H1 (cell line): ENCODE results near the gene VCX2. TPM values are rescaled to one million over a fixed set of nuclear protein-coding genes. Genes with fewer than 3 reads are reported as not detected.

Experiments used
- CTCF ChIA-PET: fragments of 300-600 bp; sonication (Branson Sonifier 250); formaldehyde crosslinking; loops from one replicate; lab custom pipeline; 2021; ENCODE audit not compliant: partially characterized antibody; lab: Charles Lee
- POLR2A ChIA-PET: fragments of 300-600 bp; sonication (Branson Sonifier 250); formaldehyde crosslinking; loops from one replicate; lab custom pipeline; 2021; ENCODE audit warnings: inconsistent platforms; ENCODE audit not compliant: partially characterized antibody; lab: Charles Lee
- DNase-seq, 2 experiments: peaks; one replicate each; pipeline versions ENCODE4 v3.0.0 to v3.0.0-alpha.2; 2010 to 2022; ENCODE audit warnings: low spot score in 2 of 2, low read depth in 1 of 2, mixed read lengths in 1 of 2
- FAIRE-seq: peaks from 2 replicates; lab custom pipeline; 2011; peaks lifted over from hg19 to GRCh38; lab: Jason Lieb, UNC
- H2AFZ ChIP-seq: 2 replicates; pipeline ENCODE4 v1.8.1; 2012; ENCODE audit warnings: low read length, inconsistent platforms
- H2AK5ac ChIP-seq: 2 replicates; pipeline ENCODE4 v1.6.1; 2013; ENCODE audit warnings: low read depth, low read length
- H2BK120ac ChIP-seq: replicated peaks from 2 replicates; pipeline ENCODE3; 2013; ENCODE audit warnings: low read depth, low read length, inconsistent platforms
- H2BK12ac ChIP-seq: 2 replicates; pipeline ENCODE4 v1.6.1; 2013; ENCODE audit warnings: low read depth, low read length
- H2BK15ac ChIP-seq: 2 replicates; pipeline ENCODE4 v1.6.1; 2013; ENCODE audit warnings: low read length
- H2BK20ac ChIP-seq: 2 replicates; pipeline ENCODE4 v1.6.1; 2013; ENCODE audit warnings: low read length
- H2BK5ac ChIP-seq: 2 replicates; pipeline ENCODE4 v1.6.1; 2013; ENCODE audit warnings: low read depth, low read length
- H3K14ac ChIP-seq: 2 replicates; pipeline ENCODE4 v1.6.1; 2013; ENCODE audit warnings: inconsistent platforms; ENCODE audit not compliant: insufficient read length
- H3K18ac ChIP-seq: 2 replicates; pipeline ENCODE4 v1.6.1; 2013; ENCODE audit warnings: low read length; ENCODE audit errors: extremely low read depth
- H3K23ac ChIP-seq: 2 replicates; pipeline ENCODE4 v1.6.1; 2013; ENCODE audit warnings: inconsistent platforms; ENCODE audit not compliant: insufficient read length
- H3K23me2 ChIP-seq: 2 replicates; pipeline ENCODE4 v1.6.1; 2013; ENCODE audit warnings: low read depth, low read length
- H3K27ac ChIP-seq: 2 replicates; pipeline ENCODE4 v1.6.1; 2011; ENCODE audit warnings: low read depth, low read length, inconsistent platforms
- H3K27me3 ChIP-seq, 4 experiments: replicated peaks in 1 of 4; 1 replicate in 1 of 4; 2 replicates in 3 of 4; pipeline versions ENCODE4 v1.6.1 to v1.8.1; 2011 to 2013; ENCODE audit warnings: low read length in 3 of 4, mild to moderate bottlenecking in 3 of 4, inconsistent platforms in 2 of 4, mixed read lengths in 2 of 4, moderate library complexity in 1 of 4; ENCODE audit not compliant: control insufficient read depth in 3 of 4, insufficient read depth in 3 of 4; ENCODE audit errors: extremely low read depth in 1 of 4
- H3K36me3 ChIP-seq, 4 experiments: 2 replicates each; pipeline versions ENCODE4 v1.6.1 to v1.8.1; 2011 to 2013; ENCODE audit warnings: mild to moderate bottlenecking in 4 of 4, low read length in 3 of 4, moderate library complexity in 2 of 4, control low read depth in 1 of 4, inconsistent platforms in 1 of 4; ENCODE audit not compliant: insufficient read depth in 4 of 4, control insufficient read depth in 2 of 4
- H3K4ac ChIP-seq: replicated peaks from 2 replicates; pipeline ENCODE3; 2013; ENCODE audit warnings: low read length, low read depth, mixed read lengths, inconsistent platforms; ENCODE audit not compliant: insufficient read length
- H3K4me1 ChIP-seq, 4 experiments: replicated peaks in 1 of 4; 1 replicate in 1 of 4; 2 replicates in 3 of 4; pipeline versions ENCODE4 v1.6.1 to v1.8.1; 2011 to 2013; ENCODE audit warnings: low read length in 3 of 4, inconsistent platforms in 2 of 4, mixed read lengths in 1 of 4; ENCODE audit not compliant: insufficient read depth in 4 of 4, control insufficient read depth in 3 of 4
- H3K4me2 ChIP-seq, 2 experiments: 2 replicates each; pipeline versions ENCODE4 v1.6.1 to v1.8.1; 2011 to 2013; ENCODE audit warnings: low read depth in 2 of 2, low read length in 2 of 2, control low read depth in 1 of 2, inconsistent platforms in 1 of 2, mild to moderate bottlenecking in 1 of 2; ENCODE audit not compliant: insufficient read depth in 1 of 2
- H3K4me3 ChIP-seq, 4 experiments: fragments of 200-600, 300-600 bp in 1 of 4; sonication (generic), shearing (Covaris generic), sonication (Bioruptor Twin) in 1 of 4; 2 replicates each; pipeline versions ENCODE4 v1.5.1 to v1.8.1; 2011 to 2016; ENCODE audit warnings: low read length in 4 of 4, low read depth in 3 of 4, control low read depth in 2 of 4, inconsistent platforms in 2 of 4, mild to moderate bottlenecking in 2 of 4, mixed read lengths in 1 of 4, moderate library complexity in 1 of 4; ENCODE audit not compliant: insufficient read depth in 2 of 4; ENCODE audit errors: extremely low read depth in 1 of 4
- H3K56ac ChIP-seq: replicated peaks from 2 replicates; pipeline ENCODE3; 2013; ENCODE audit warnings: low read depth, mild to moderate bottlenecking, mixed read lengths, low read length, inconsistent platforms; ENCODE audit not compliant: insufficient read length
- H3K79me1 ChIP-seq: 2 replicates; pipeline ENCODE4 v1.6.1; 2013; ENCODE audit warnings: low read depth, low read length, control low read depth
- H3K79me2 ChIP-seq, 2 experiments: 2 replicates each; pipeline versions ENCODE4 v1.6.1 to v1.8.1; 2012 to 2013; ENCODE audit warnings: low read length in 2 of 2, mild to moderate bottlenecking in 2 of 2, inconsistent platforms in 1 of 2; ENCODE audit not compliant: insufficient read depth in 2 of 2, control insufficient read depth in 1 of 2
- H3K9ac ChIP-seq, 4 experiments: replicated peaks in 1 of 4; 1 replicate in 1 of 4; 2 replicates in 3 of 4; pipeline versions ENCODE4 v1.6.1 to v1.8.1; 2011 to 2013; ENCODE audit warnings: low read depth in 3 of 4, low read length in 3 of 4, control low read depth in 2 of 4, mild to moderate bottlenecking in 2 of 4, moderate library complexity in 2 of 4, inconsistent platforms in 1 of 4; ENCODE audit errors: extremely low read depth in 1 of 4
- H3K9me3 ChIP-seq, 2 experiments: 2 replicates each; pipeline versions ENCODE4 v1.6.1 to v1.8.1; 2012 to 2013; ENCODE audit warnings: mild to moderate bottlenecking in 2 of 2, moderate library complexity in 2 of 2, control low read depth in 1 of 2, inconsistent platforms in 1 of 2, low read depth in 1 of 2, low read length in 1 of 2, mixed read lengths in 1 of 2; ENCODE audit not compliant: insufficient read depth in 2 of 2
- H4K20me1 ChIP-seq, 2 experiments: replicated peaks in 1 of 2; 2 replicates each; pipeline versions ENCODE3 to v1.8.1; 2011 to 2013; ENCODE audit warnings: inconsistent platforms in 2 of 2, low read length in 2 of 2, mild to moderate bottlenecking in 1 of 2; ENCODE audit not compliant: insufficient read depth in 2 of 2, control insufficient read depth in 1 of 2
- H4K5ac ChIP-seq: 2 replicates; pipeline ENCODE4 v1.6.1; 2013; ENCODE audit warnings: low read length, low read depth, mixed read lengths, inconsistent platforms; ENCODE audit not compliant: insufficient read length
- H4K8ac ChIP-seq: 2 replicates; pipeline ENCODE4 v1.8.0; 2013; ENCODE audit warnings: mild to moderate bottlenecking, moderate library complexity, low read length, inconsistent platforms; ENCODE audit not compliant: insufficient read depth; ENCODE audit errors: extremely low read depth
- H4K91ac ChIP-seq: replicated peaks from 2 replicates; pipeline ENCODE3; 2013; ENCODE audit warnings: low read length, mixed read lengths, inconsistent platforms; ENCODE audit not compliant: insufficient read length
- EZH2 ChIP-seq: fragments of 200-600 bp; sonication (generic); IDR thresholded peaks from 2 replicates; pipeline ENCODE4 v1.7.1; 2012; ENCODE audit warnings: low read depth, mild to moderate bottlenecking, moderate library complexity, low read length, inconsistent platforms; ENCODE audit not compliant: severe bottlenecking
- SAP30 ChIP-seq: fragments of 300-600 bp; sonication (generic); IDR thresholded peaks from 2 replicates; pipeline ENCODE4 v1.7.1; 2012; ENCODE audit warnings: low read length, moderate library complexity, mild to moderate bottlenecking, inconsistent platforms; ENCODE audit not compliant: insufficient read depth, insufficient replicate concordance
- SP1 ChIP-seq: IDR thresholded peaks from 2 replicates; pipeline ENCODE4 v1.6.1; 2011; ENCODE audit warnings: low read depth, low read length
- SP2 ChIP-seq: IDR thresholded peaks from 2 replicates; pipeline ENCODE4 v1.6.1; 2012; ENCODE audit warnings: mild to moderate bottlenecking, low read length, inconsistent platforms
- TEAD4 ChIP-seq: IDR thresholded peaks from 2 replicates; pipeline ENCODE4 v1.6.1; 2012; ENCODE audit warnings: low read depth, low read length, inconsistent platforms, mixed read lengths
- WGBS, 2 experiments: shearing (Covaris generic) in 1 of 2; methylation state at CpG; one replicate each; pipeline versions ENCODE4 v1.1.6 to v1.1.7; 2013 to 2015; ENCODE audit warnings: low lambda C conversion rate in 2 of 2, mixed read lengths in 2 of 2, inconsistent platforms in 1 of 2, low coverage in 1 of 2, missing lambda C conversion rate in 1 of 2; ENCODE audit not compliant: insufficient replicate concordance in 2 of 2, insufficient coverage in 1 of 2, insufficient read length in 1 of 2; ENCODE audit errors: extremely low coverage in 1 of 2, missing lambda C conversion rate in 1 of 2; 5-methylcytosine and 5-hydroxymethylcytosine counted together
- polyA plus RNA-seq, 7 experiments: library from polyadenylated mRNA; depleted of rRNA in 3 of 7; stranded (reverse) in 5 of 7; unstranded in 2 of 7; fragments of >200 nt in 5 of 7; fragments of 200-250 nt in 2 of 7; gene quantifications; 1 replicate in 5 of 7; 2 replicates in 1 of 7; 4 replicates in 1 of 7; pipeline versions ENCODE4 v1.2.1 to v1.2.3, GENCODE V29; 2011 to 2013; ENCODE audit warnings: missing spikeins in 2 of 7, mixed read lengths in 2 of 7
- total RNA-seq: library from RNA; stranded (reverse); fragmentation: NEBNext Ultra II Directional; extraction: Animal tissue kit (Norgen Biotek cat#: 25700); gene quantifications from 2 replicates; pipeline ENCODE4 v1.2.1, GENCODE V29; 2021
- TF ChIP-seq, protein P1 (sequence below): IDR thresholded peaks from 2 replicates; pipeline ENCODE4 v1.6.1; 2012; ENCODE audit warnings: low read length, inconsistent platforms

VCX2 gene
- total and polyA plus RNA-seq, 2 of the 8 experiments (the other 6 are each of a cell fraction or from before 2014, with no cell fraction given): not detected

DNA sequence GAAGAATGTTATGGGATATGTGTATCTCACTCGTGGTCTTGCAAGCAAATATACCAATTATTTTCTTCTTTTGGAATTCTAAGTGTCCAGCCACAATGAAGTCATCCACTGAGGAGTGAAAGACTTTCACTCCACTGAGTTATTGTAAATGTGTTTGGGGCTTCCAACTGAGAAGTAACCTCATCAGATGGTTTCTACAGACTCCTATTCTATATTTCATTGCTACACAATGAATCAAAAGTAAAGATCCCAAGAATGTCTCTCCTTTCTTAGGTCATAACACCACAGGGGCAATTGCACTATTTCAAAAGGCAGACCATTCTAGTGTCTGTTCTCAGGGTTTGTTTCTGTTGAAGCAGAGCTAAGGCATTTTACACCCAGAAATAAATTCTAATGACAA, 12.3 kb upstream of the VCX2 start:
- no peak overlapping the region for H2BK20ac ChIP-seq
- no peak for DNase-seq
- CTCF ChIA-PET: interaction anchor here (1.0 kb wide), 1 partner anchor 140 kb away, joined by 3 read pairs; no protein-coding TSS in a partner anchor

More for the DNA sequence above, 12.3 kb upstream of the VCX2 start:
- Histone ChIP-seq H3K36me3 (no peaks in the 10 kb centered on the region), H3K9me3 (no peaks in the 10 kb centered on the region), H2AFZ (no peak overlapping the region), H3K4me1 (no peaks in the 10 kb centered on the region), H2BK120ac (no peak overlapping the region), H3K56ac (no peak overlapping the region), H3K4me2 (no peak overlapping the region), H3K9ac (no peak overlapping the region), H3K27me3 (no peaks in the 10 kb centered on the region), H3K4me3 (no peak overlapping the region), H4K8ac (no peak overlapping the region), H4K91ac (no peak overlapping the region), H3K23me2 (no peaks in the 10 kb centered on the region), H2BK12ac (no peak overlapping the region), H3K27ac (no peak overlapping the region), H3K23ac (no peak overlapping the region), H3K14ac (no peak overlapping the region), H3K4ac (no peak overlapping the region), H3K79me2 (no peaks in the 10 kb centered on the region), H4K20me1 (no peaks in the 10 kb centered on the region), H3K18ac (no peak overlapping the region), H2BK5ac (no peak overlapping the region), H4K5ac (no peak overlapping the region), H2BK15ac (no peak overlapping the region), H3K79me1 (no peaks in the 10 kb centered on the region), H2AK5ac (no peak overlapping the region)
- POLR2A ChIA-PET: no interaction called here
- WGBS, 2 experiments: 94% methylated on average over 1 of the region's 1 CpG; no CpG with 5 or more reads in 1 of the 2 experiments
- FAIRE-seq: no peak
- TF ChIP-seq SP1: no peak
- TF ChIP-seq SP2: no peak
- TF ChIP-seq, protein P1, sequence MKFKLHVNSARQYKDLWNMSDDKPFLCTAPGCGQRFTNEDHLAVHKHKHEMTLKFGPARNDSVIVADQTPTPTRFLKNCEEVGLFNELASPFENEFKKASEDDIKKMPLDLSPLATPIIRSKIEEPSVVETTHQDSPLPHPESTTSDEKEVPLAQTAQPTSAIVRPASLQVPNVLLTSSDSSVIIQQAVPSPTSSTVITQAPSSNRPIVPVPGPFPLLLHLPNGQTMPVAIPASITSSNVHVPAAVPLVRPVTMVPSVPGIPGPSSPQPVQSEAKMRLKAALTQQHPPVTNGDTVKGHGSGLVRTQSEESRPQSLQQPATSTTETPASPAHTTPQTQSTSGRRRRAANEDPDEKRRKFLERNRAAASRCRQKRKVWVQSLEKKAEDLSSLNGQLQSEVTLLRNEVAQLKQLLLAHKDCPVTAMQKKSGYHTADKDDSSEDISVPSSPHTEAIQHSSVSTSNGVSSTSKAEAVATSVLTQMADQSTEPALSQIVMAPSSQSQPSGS: no peak
- TF ChIP-seq TEAD4: no peak
- TF ChIP-seq SAP30: no peak
- no peak for TF ChIP-seq EZH2
